ENCODE results near the gene TAB2. TPM values are rescaled to one million over a fixed set of nuclear protein-coding genes. Genes with fewer than 3 reads are reported as not detected.
"Not testable (repeated sequence)": the region's sequence is repeated elsewhere in the genome, so short reads cannot be mapped to it uniquely, and the experiment has no call there.

Gene TAB2
- total RNA-seq, 4 donors from 2014 or later, result 80.2 to 98.8 (median 91.2) TPM

- intact Hi-C loops (cut with DNase I), result no loop called here
- Histone ChIP-seq H3K36me3 (no peaks in the 10 kb centered on the region), H3K9me3 (no peaks in the 10 kb centered on the region), H3K27ac (replicated peaks in 1 of 4) (no peak overlapping the region), H3K27me3 (no peaks in the 10 kb centered on the region), H3K4me3 (no peak overlapping the region), H3K4me1 (peaks cover 33 to 75% (median 64%) of the 10 kb centered on the region in 4 donors)
- no peak for DNase-seq (ENCODE audit: extremely low spot score)
- TF ChIP-seq CTCF (IDR thresholded peaks at IDR 0.05), result no peak
- TF ChIP-seq POLR2AphosphoS5 (IDR thresholded peaks at IDR 0.05), result no peak
- no peak for TF ChIP-seq EP300 (IDR thresholded peaks at IDR 0.05)
- TF ChIP-seq POLR2A (IDR thresholded peaks at IDR 0.05; ENCODE audit: low read depth), result no peak
- 26% methylated on average over 1 of the region's 1 CpG for WGBS
These were observed 25.0 kb downstream of the TAB2 start for GRCh38 chr6:149342525-149342924.

- H3K27ac ChIP-seq (replicated peaks in 1 of 4), result no peak overlapping the region
- H3K36me3 ChIP-seq, result no peaks in the 10 kb centered on the region
- WGBS, result 96% methylated on average over 1 of the region's 1 CpG
- DNase-seq (ENCODE audit: extremely low spot score), result no peak
- H3K27me3 ChIP-seq, result no peaks in the 10 kb centered on the region
- no peak for TF ChIP-seq POLR2AphosphoS5 (IDR thresholded peaks at IDR 0.05)
- no peak for TF ChIP-seq POLR2A (IDR thresholded peaks at IDR 0.05; ENCODE audit: low read depth)
- TF ChIP-seq CTCF (IDR thresholded peaks at IDR 0.05), result no peak
- TF ChIP-seq EP300 (IDR thresholded peaks at IDR 0.05), result no peak
- intact Hi-C loops (cut with DNase I), result no loop called here
- H3K9me3 ChIP-seq, result no peaks in the 10 kb centered on the region
- H3K4me3 ChIP-seq, result no peak overlapping the region
- H3K4me1 ChIP-seq, result peaks cover 26 to 67% (median 56%) of the 10 kb centered on the region in 4 donors
These were observed 26.0 kb downstream of the TAB2 start for GRCh38 chr6:149343501-149343900.

GRCh38 chr6:149346078-149346477 lies 28.6 kb downstream of the TAB2 start:
- Histone ChIP-seq H3K4me3 (no peak overlapping the region), H3K4me1 (peaks cover 18 to 50% (median 45%) of the 10 kb centered on the region in 4 donors), H3K27me3 (no peaks in the 10 kb centered on the region), H3K27ac (replicated peaks in 1 of 4) (no peak overlapping the region), H3K9me3 (no peaks in the 10 kb centered on the region), H3K36me3 (no peaks in the 10 kb centered on the region)
- no peak for TF ChIP-seq POLR2A (IDR thresholded peaks at IDR 0.05; ENCODE audit: low read depth)
- TF ChIP-seq CTCF (IDR thresholded peaks at IDR 0.05), result no peak
- no peak for TF ChIP-seq POLR2AphosphoS5 (IDR thresholded peaks at IDR 0.05)
- DNase-seq (ENCODE audit: extremely low spot score), result no peak
- intact Hi-C loops (cut with DNase I), result no loop called here
- 87% methylated on average over 3 of the region's 3 CpGs for WGBS

- no peaks in the 10 kb centered on the region for H3K27me3 ChIP-seq
- no peak overlapping the region for H3K27ac ChIP-seq (replicated peaks in 1 of 4)
- whole genome bisulfite sequencing, result 53% methylated on average over 2 of the region's 2 CpGs
- DNase-seq (ENCODE audit: extremely low spot score), result no peak
- no peaks in the 10 kb centered on the region for H3K36me3 ChIP-seq
- H3K4me3 ChIP-seq, result no peak overlapping the region
- TF ChIP-seq POLR2AphosphoS5 (IDR thresholded peaks at IDR 0.05), result no peak
- TF ChIP-seq EP300 (IDR thresholded peaks at IDR 0.05), result no peak
- TF ChIP-seq CTCF (IDR thresholded peaks at IDR 0.05), result no peak
- no peak for TF ChIP-seq POLR2A (IDR thresholded peaks at IDR 0.05; ENCODE audit: low read depth)
- intact Hi-C loops (cut with DNase I), result no loop called here
- H3K4me1 ChIP-seq, result peaks cover 10 to 47% (median 36%) of the 10 kb centered on the region in 4 donors
- H3K9me3 ChIP-seq, result no peaks in the 10 kb centered on the region
These were observed 29.6 kb downstream of the TAB2 start for GRCh38 chr6:149347067-149347466.

- H3K27ac ChIP-seq (replicated peaks in 1 of 4); H3K4me3 ChIP-seq; intact Hi-C loops (cut with DNase I); DNase-seq (ENCODE audit: extremely low spot score); H3K27me3 ChIP-seq; H3K36me3 ChIP-seq; H3K9me3 ChIP-seq: not testable (repeated sequence)
- 95% methylated on average over 6 of the region's 6 CpGs for WGBS
- H3K4me1 ChIP-seq, result peaks cover 0 to 29% (median 14%) of the 10 kb centered on the region in 4 donors
These were observed 31.8 kb downstream of the TAB2 start for GRCh38 chr6:149349279-149349678.

Measured in esophagus muscularis mucosa (tissue), 4 donors.